ENCODE data around the gene RNF144A.

GRCh38 chr2:6885968-6886367, 31.2 kb upstream of the RNF144A start:
- TF ChIP-seq CTCF (IDR thresholded peaks at IDR 0.05) (no peak), POLR2A (IDR thresholded peaks at IDR 0.05) (no peak)

Measured in body of pancreas (tissue), 4 donors.